GM19455 (cell line): ENCODE data around the gene RALGPS1.

Experiments
- ATAC-seq: cut with Tn5 transposase; IDR thresholded peaks from one replicate; pipeline ENCODE4 v1.9.1; 2021; ENCODE audit not compliant: unreplicated experiment

RALGPS1 gene

GRCh38 chr9:127202461-127203169 is 288.0 kb downstream of the RALGPS1 start:
- no peak for ATAC-seq

GRCh38 chr9:127203681-127204327 is 289.2 kb downstream of the RALGPS1 start:
- no peak for ATAC-seq

GRCh38 chr9:127204771-127205470 is 290.3 kb downstream of the RALGPS1 start:
- no peak for ATAC-seq

- ATAC-seq: no peak
Observed at GRCh38 chr9:127205952-127206351, 291.4 kb downstream of the RALGPS1 start.

GRCh38 chr9:127206666-127207065 is 292.1 kb downstream of the RALGPS1 start:
- no peak for ATAC-seq

GRCh38 chr9:127207734-127208410 is 293.3 kb downstream of the RALGPS1 start:
- ATAC-seq: no peak

- ATAC-seq: no peak
Observed at GRCh38 chr9:127208416-127208815, 293.8 kb downstream of the RALGPS1 start.

GRCh38 chr9:127209220-127209619 is 294.6 kb downstream of the RALGPS1 start:
- ATAC-seq: no peak

GRCh38 chr9:127209948-127210640 is 295.5 kb downstream of the RALGPS1 start:
- ATAC-seq: no peak

- ATAC-seq: no peak
Observed at GRCh38 chr9:127210851-127211730, 296.5 kb downstream of the RALGPS1 start.

GRCh38 chr9:127211983-127212382 is 297.4 kb downstream of the RALGPS1 start:
- no peak for ATAC-seq

- ATAC-seq: no peak
Observed at GRCh38 chr9:127212453-127212852, 297.9 kb downstream of the RALGPS1 start.

- no peak for ATAC-seq
Observed at GRCh38 chr9:127213859-127214258, 299.3 kb downstream of the RALGPS1 start.

GRCh38 chr9:127214421-127215267 is 300.1 kb downstream of the RALGPS1 start:
- ATAC-seq: no peak

GRCh38 chr9:127215268-127216209 is 301.0 kb downstream of the RALGPS1 start:
- ATAC-seq: no peak

- ATAC-seq: no peak
Observed at GRCh38 chr9:127216210-127216887, 301.8 kb downstream of the RALGPS1 start.

GRCh38 chr9:127216888-127217217 is 302.3 kb downstream of the RALGPS1 start:
- no peak for ATAC-seq
